Endothelial cell of umbilical vein (primary cell): Measurements from ENCODE around the gene BBS5. TPM values are rescaled to one million over a fixed set of nuclear protein-coding genes. Genes with fewer than 3 reads are reported as not detected.

ENCODE experiments used
- BruUV-seq: library from RNA; stranded (reverse); fragments of 400-500 nt; replicated peaks from 2 replicates; lab custom pipeline; 2021; lab: Mats Ljungman, UMichigan
- CTCF ChIA-PET: fragments of 300-600, 350-600 bp; sonication (Branson Sonifier 250); formaldehyde crosslinking; loops from one replicate; lab custom pipeline; 2021; ENCODE audit warnings: antibody characterized with exemption, inconsistent platforms; lab: Charles Lee
- POLR2A ChIA-PET: fragments of 300-600, 350-600 bp; sonication (Branson Sonifier 250); formaldehyde crosslinking; loops from one replicate; lab custom pipeline; 2021; ENCODE audit warnings: antibody characterized with exemption, inconsistent platforms; lab: Charles Lee
- DNase-seq: peaks from one replicate; pipeline ENCODE4 v3.0.0-alpha.2; 2011; ENCODE audit warnings: low read depth, low spot score
- FAIRE-seq: peaks from 2 replicates; lab custom pipeline; 2011; peaks lifted over from hg19 to GRCh38; lab: Jason Lieb, UNC
- H2AFZ ChIP-seq: 2 replicates; pipeline ENCODE4 v1.6.0; 2012; ENCODE audit warnings: low read depth, low read length, control low read depth, inconsistent platforms
- H3K27ac ChIP-seq: 2 replicates; pipeline ENCODE4 v1.5.1; 2011; ENCODE audit warnings: low read depth, mild to moderate bottlenecking, control low read depth, low read length, moderate library complexity; ENCODE audit not compliant: insufficient read depth
- H3K27me3 ChIP-seq, 2 experiments: 2 replicates each; pipeline versions ENCODE4 v1.6.0 to v1.6.1; 2011; ENCODE audit warnings: low read length in 2 of 2, mixed read lengths in 1 of 2; ENCODE audit not compliant: control insufficient read depth in 2 of 2, insufficient read depth in 2 of 2
- H3K36me3 ChIP-seq, 2 experiments: 2 replicates in 1 of 2; 3 replicates in 1 of 2; pipeline ENCODE4 v1.5.1; 2011; ENCODE audit warnings: low read length in 2 of 2, mild to moderate bottlenecking in 1 of 2, moderate library complexity in 1 of 2; ENCODE audit not compliant: control insufficient read depth in 2 of 2, insufficient read depth in 2 of 2; ENCODE audit errors: extremely low read depth in 1 of 2
- H3K4me1 ChIP-seq: 3 replicates; pipeline ENCODE4 v1.5.1; 2011; ENCODE audit warnings: mild to moderate bottlenecking, low read length; ENCODE audit not compliant: control insufficient read depth, insufficient read depth; ENCODE audit errors: extremely low read depth
- H3K4me2 ChIP-seq: 2 replicates; pipeline ENCODE4 v1.6.1; 2011; ENCODE audit warnings: low read length, control low read depth, mixed read lengths; ENCODE audit not compliant: insufficient read depth
- H3K4me3 ChIP-seq, 3 experiments: fragments of 200-600 bp in 1 of 3; sonication (generic), shearing (Covaris generic) in 1 of 3; replicated peaks in 1 of 3; 2 replicates each; pipeline ENCODE4 v1.5.1; 2011 to 2016; ENCODE audit warnings: control low read depth in 3 of 3, low read length in 3 of 3, mild to moderate bottlenecking in 2 of 3, inconsistent platforms in 1 of 3, low read depth in 1 of 3, moderate library complexity in 1 of 3; ENCODE audit not compliant: insufficient read depth in 1 of 3
- H3K79me2 ChIP-seq: 2 replicates; pipeline ENCODE4 v1.6.0; 2012; ENCODE audit warnings: low read length, inconsistent platforms; ENCODE audit not compliant: control insufficient read depth, insufficient read depth
- H3K9ac ChIP-seq: replicated peaks from 2 replicates; pipeline ENCODE3; 2011; ENCODE audit warnings: low read length, control low read depth; ENCODE audit not compliant: insufficient read depth; ENCODE audit errors: extremely low read depth
- H3K9me1 ChIP-seq: replicated peaks from 3 replicates; pipeline ENCODE4 v1.6.0; 2011; ENCODE audit warnings: mild to moderate bottlenecking, low read length; ENCODE audit not compliant: control insufficient read depth, insufficient read depth; ENCODE audit errors: extremely low read depth
- H3K9me3 ChIP-seq: replicated peaks from 2 replicates; pipeline ENCODE4 v1.5.1; 2012; ENCODE audit warnings: low read length, inconsistent platforms; ENCODE audit not compliant: control insufficient read depth, insufficient read depth
- H4K20me1 ChIP-seq: replicated peaks from 2 replicates; pipeline ENCODE3; 2011; ENCODE audit warnings: mild to moderate bottlenecking, low read length; ENCODE audit not compliant: control insufficient read depth, insufficient read depth; ENCODE audit errors: extremely low read depth
- EZH2 ChIP-seq: IDR thresholded peaks from 2 replicates; pipeline ENCODE4 v1.6.1; 2012; ENCODE audit warnings: borderline replicate concordance, low read depth, mild to moderate bottlenecking, moderate library complexity, low read length, inconsistent platforms; ENCODE audit not compliant: severe bottlenecking
- FOS ChIP-seq: IDR thresholded peaks from 2 replicates; pipeline ENCODE4 v1.6.1; 2011; ENCODE audit warnings: mild to moderate bottlenecking, low read length, moderate library complexity, borderline replicate concordance; ENCODE audit not compliant: insufficient read depth
- JUN ChIP-seq: IDR thresholded peaks from 2 replicates; pipeline ENCODE4 v1.6.1; 2011; ENCODE audit warnings: borderline replicate concordance, low read depth; ENCODE audit not compliant: insufficient read length, insufficient read depth
- MYC ChIP-seq: IDR thresholded peaks from one replicate; pipeline ENCODE4 v1.6.1; 2011; ENCODE audit warnings: mild to moderate bottlenecking, low read depth, low read length
- POLR2A ChIP-seq: IDR thresholded peaks from 2 replicates; pipeline ENCODE4 v1.6.1; 2012; ENCODE audit warnings: low read depth, mild to moderate bottlenecking, control low read depth, low read length
- dilution Hi-C: fragments of 300-500 bp; cut with MboI; formaldehyde crosslinking; loops from one replicate; pipeline ENCODE4 v1.15.0; 2019; ENCODE audit warnings: low sequenced_read_pairs; ENCODE audit not compliant: extremely low pct_ligation_motif_present
- intact Hi-C: fragments of 100-400 bp; cut with micrococcal nuclease; formaldehyde crosslinking; loops from one replicate; pipeline ENCODE4 v1.10.0; 2022
- polyA plus RNA-seq, 4 experiments: library from polyadenylated mRNA; depleted of rRNA in 3 of 4; stranded (reverse) in 3 of 4; unstranded in 1 of 4; fragments of >200 nt; gene quantifications; 2 replicates each; pipeline versions ENCODE4 v1.2.1 to v1.2.3, GENCODE V29; 2011 to 2012; ENCODE audit warnings: missing spikeins in 1 of 4
- total RNA-seq: library from RNA; stranded (reverse); gene quantifications from 2 replicates; pipeline ENCODE4 v1.2.3, GENCODE V29; 2021

BBS5 gene
- total and polyA plus RNA-seq, 2 donors (not counting 3 experiments of a cell fraction or from before 2014, with no cell fraction given) = 2.9 to 5.6 TPM

- no peaks in the 10 kb centered on the region for H4K20me1 ChIP-seq
- H3K9me3 ChIP-seq = no peaks in the 10 kb centered on the region
- H3K27ac ChIP-seq = no peak overlapping the region
- TF ChIP-seq JUN (no peak), FOS (no peak), POLR2A (no peak), MYC (no peak), EZH2 (no peak)
- BruUV-seq = no TSS peak
- DNase-seq (no peak), FAIRE-seq (no peak)
- ChIA-PET POLR2A (no interaction called here), CTCF (no interaction called here)
- H3K4me3 ChIP-seq = no peak overlapping the region
- peaks cover 2 to 7% of the 10 kb centered on the region in 2 experiments for H3K27me3 ChIP-seq
- no peak overlapping the region for H3K4me2 ChIP-seq
- dilution Hi-C loops (no loop called here), intact Hi-C loops (loop anchor here (10.0 kb wide), 1 partner anchor 344 kb away; no protein-coding TSS in a partner anchor)
- H3K79me2 ChIP-seq = no peaks in the 10 kb centered on the region
- H3K9me1 ChIP-seq = no peaks in the 10 kb centered on the region
- no peak overlapping the region for H2AFZ ChIP-seq
- H3K36me3 ChIP-seq = no peaks in the 10 kb centered on the region
- no peak overlapping the region for H3K9ac ChIP-seq
- H3K4me1 ChIP-seq = no peaks in the 10 kb centered on the region
These were observed 31.0 kb upstream of the BBS5 start for GRCh38 chr2:169448316-169448715.

- DNase-seq = no peak
- POLR2A ChIA-PET = no interaction called here
- no peak for FAIRE-seq
- CTCF ChIA-PET = no interaction called here
- dilution Hi-C loops (no loop called here), intact Hi-C loops (loop anchor here (10.0 kb wide), 1 partner anchor 344 kb away; no protein-coding TSS in a partner anchor)
- TF ChIP-seq MYC (no peak), FOS (no peak), EZH2 (no peak)
- H3K4me3 ChIP-seq = no peak overlapping the region
- H3K79me2 ChIP-seq = no peaks in the 10 kb centered on the region
- no peaks in the 10 kb centered on the region for H3K36me3 ChIP-seq
- BruUV-seq = no TSS peak
- H4K20me1 ChIP-seq = no peaks in the 10 kb centered on the region
- H3K9me1 ChIP-seq = no peaks in the 10 kb centered on the region
- H3K27ac ChIP-seq = no peak overlapping the region
- no peak overlapping the region for H3K9ac ChIP-seq
- no peak overlapping the region for H3K4me2 ChIP-seq
- no peak overlapping the region for H2AFZ ChIP-seq
- no peaks in the 10 kb centered on the region for H3K9me3 ChIP-seq
- peaks cover 2 to 5% of the 10 kb centered on the region in 2 experiments for H3K27me3 ChIP-seq
- H3K4me1 ChIP-seq = no peaks in the 10 kb centered on the region
These were observed 30.4 kb upstream of the BBS5 start for GRCh38 chr2:169448865-169449264.
